Right lobe of liver (tissue), 6 donors: ENCODE data around the gene TTLL10. TPM values are rescaled to one million over a fixed set of nuclear protein-coding genes. Genes with fewer than 3 reads are reported as not detected.
"Not testable (repeated sequence)": the region's sequence is repeated elsewhere in the genome, so short reads cannot be mapped to it uniquely, and the experiment has no call there.

ENCODE experiments used
- ATAC-seq, 4 donors: fragments of 200-7000 bp; cut with Tn5 transposase; one replicate each; pipeline ENCODE4 v1.9.1; 2020; ENCODE audit warnings: mild to moderate bottlenecking in 4 of 4, moderate library complexity in 4 of 4
- DNase-seq, 3 donors: peaks; one replicate each; pipeline ENCODE4 v3.0.0-alpha.2; 2020
- H3K27ac ChIP-seq, 3 donors: fragments of 200-600 bp; one replicate each; pipeline ENCODE4 v1.8.0; 2022
- H3K27me3 ChIP-seq, 2 donors: fragments of 200-600 bp; one replicate each; pipeline ENCODE4 v1.8.0; 2022
- H3K36me3 ChIP-seq, 4 donors: fragments of 200-600 bp; sonication (generic) in 1 of 4; one replicate each; pipeline versions ENCODE4 v1.5.1 to v1.8.0; 2017 to 2022; ENCODE audit warnings: control low read depth in 1 of 4
- H3K4me1 ChIP-seq, 4 donors: fragments of 200-600 bp; sonication (generic) in 1 of 4; one replicate each; pipeline versions ENCODE4 v1.5.1 to v1.8.0; 2017 to 2022; ENCODE audit warnings: control low read depth in 1 of 4
- H3K4me3 ChIP-seq, 3 donors: fragments of 200-600 bp; one replicate each; pipeline ENCODE4 v1.8.0; 2022
- H3K9me3 ChIP-seq, 4 donors: fragments of 200-600 bp; sonication (generic) in 1 of 4; one replicate each; pipeline versions ENCODE4 v1.5.1 to v1.8.0; 2017 to 2022; ENCODE audit warnings: control low read depth in 1 of 4
- POLR2A ChIP-seq: fragments of 450-650 bp; IDR thresholded peaks from one replicate; pipeline ENCODE4 v1.6.1; 2017; ENCODE audit warnings: antibody characterized with exemption, mild to moderate bottlenecking
- WGBS: methylation state at CpG from one replicate; pipeline ENCODE4 v1.1.6; 2018; ENCODE audit warnings: low coverage, low lambda C conversion rate; ENCODE audit not compliant: insufficient coverage; ENCODE audit errors: missing lambda C conversion rate; 5-methylcytosine and 5-hydroxymethylcytosine counted together
- intact Hi-C, 2 donors: fragments of 100-400 bp; cut with DNase I; formaldehyde crosslinking; loops; one replicate each; pipeline versions ENCODE4 v1.11.2 to v1.14.1; 2022
- total RNA-seq, 6 experiments: library from RNA; depleted of rRNA in 2 of 6; stranded (reverse); fragments of >200 nt in 2 of 6; fragmentation: NEBNext Ultra II Directional in 3 of 6; extraction: Animal tissue kit (Norgen Biotek cat#: 25700) in 3 of 6; gene quantifications; one replicate each; pipeline versions ENCODE4 v1.1.0 to v1.2.4, GENCODE V29; 2016 to 2023
- TF ChIP-seq, protein P1 (sequence below), 4 donors: fragments of 200-600 bp in 3 of 4; fragments of 450-650 bp in 1 of 4; IDR thresholded peaks; one replicate each; pipeline versions ENCODE4 v1.5.1 to v1.8.0; 2016 to 2022; ENCODE audit warnings: antibody characterized with exemption in 4 of 4, mild to moderate bottlenecking in 2 of 4
- donor health status: DM: no; HTN: yes; CAD: no.
- donor health status: DM: no; HTN: no; CAD: no.
- donor health status: DM: no; HTN: no; CAD: no.
- donor health status: DM: no; HTN: yes; CAD: no.
- donor health status: DM: no; HTN: yes; CAD: no.

TTLL10 gene
- total RNA-seq, 6 experiments from 2014 or later, result not detected

DNA sequence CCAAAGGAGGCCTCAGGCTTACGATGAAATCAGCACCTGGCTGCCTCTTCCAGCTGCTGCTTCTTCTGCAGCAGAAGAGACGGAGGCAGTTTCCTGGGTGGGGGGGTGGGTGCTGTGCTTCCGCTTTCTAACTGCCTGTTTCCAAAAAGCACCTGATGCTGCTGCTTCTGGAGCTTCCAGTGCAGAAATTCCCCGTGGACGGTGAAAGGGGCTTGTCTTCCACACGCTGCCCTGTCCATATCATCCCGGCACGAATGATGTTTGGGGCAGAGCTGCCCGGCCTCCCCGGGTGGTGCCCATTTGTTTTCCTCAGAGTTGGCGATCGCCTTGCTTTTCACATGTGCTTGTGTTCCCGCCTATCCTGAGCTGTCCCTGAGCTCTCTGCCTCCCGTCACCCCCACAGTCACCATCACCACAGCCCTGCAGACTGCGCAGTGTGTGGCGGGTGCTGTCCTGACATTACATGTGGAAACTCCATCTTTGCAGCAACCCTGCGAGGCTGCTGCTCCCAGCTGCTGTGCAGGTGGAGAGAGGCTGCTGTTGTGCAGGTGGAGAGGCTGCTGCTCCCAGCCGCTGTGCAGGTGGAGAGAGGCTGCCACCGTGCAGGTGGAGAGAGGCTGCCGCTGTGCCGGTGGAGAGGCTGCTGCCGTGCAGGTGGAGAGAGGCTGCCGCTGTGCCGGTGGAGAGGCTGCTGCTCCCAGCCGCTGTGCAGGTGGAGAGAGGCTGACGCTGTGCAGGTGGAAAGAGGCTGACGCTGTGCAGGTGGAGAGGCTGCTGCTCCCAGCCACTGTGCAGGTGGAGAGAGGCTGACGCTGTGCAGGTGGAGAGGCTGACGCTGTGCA, 1.8 kb downstream of the TTLL10 start:
- TF ChIP-seq POLR2A, result no peak
- TF ChIP-seq, protein P1, sequence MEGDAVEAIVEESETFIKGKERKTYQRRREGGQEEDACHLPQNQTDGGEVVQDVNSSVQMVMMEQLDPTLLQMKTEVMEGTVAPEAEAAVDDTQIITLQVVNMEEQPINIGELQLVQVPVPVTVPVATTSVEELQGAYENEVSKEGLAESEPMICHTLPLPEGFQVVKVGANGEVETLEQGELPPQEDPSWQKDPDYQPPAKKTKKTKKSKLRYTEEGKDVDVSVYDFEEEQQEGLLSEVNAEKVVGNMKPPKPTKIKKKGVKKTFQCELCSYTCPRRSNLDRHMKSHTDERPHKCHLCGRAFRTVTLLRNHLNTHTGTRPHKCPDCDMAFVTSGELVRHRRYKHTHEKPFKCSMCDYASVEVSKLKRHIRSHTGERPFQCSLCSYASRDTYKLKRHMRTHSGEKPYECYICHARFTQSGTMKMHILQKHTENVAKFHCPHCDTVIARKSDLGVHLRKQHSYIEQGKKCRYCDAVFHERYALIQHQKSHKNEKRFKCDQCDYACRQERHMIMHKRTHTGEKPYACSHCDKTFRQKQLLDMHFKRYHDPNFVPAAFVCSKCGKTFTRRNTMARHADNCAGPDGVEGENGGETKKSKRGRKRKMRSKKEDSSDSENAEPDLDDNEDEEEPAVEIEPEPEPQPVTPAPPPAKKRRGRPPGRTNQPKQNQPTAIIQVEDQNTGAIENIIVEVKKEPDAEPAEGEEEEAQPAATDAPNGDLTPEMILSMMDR (IDR thresholded peaks at IDR 0.05), result no peak
- intact Hi-C loops, result no loop called here
- Histone ChIP-seq H3K27me3 (peaks cover 0 to 9% of the 10 kb centered on the region in 2 donors), H3K36me3 (no peaks in the 10 kb centered on the region), H3K27ac (no peak overlapping the region), H3K9me3 (no peaks in the 10 kb centered on the region), H3K4me1 (no peaks in the 10 kb centered on the region), H3K4me3 (no peak overlapping the region)
- ATAC-seq, result no peak
- peak in 1 of 3 donors; percentile 39 for DNase-seq
- WGBS, result 81% methylated on average over 6 of the region's 29 CpGs

DNA sequence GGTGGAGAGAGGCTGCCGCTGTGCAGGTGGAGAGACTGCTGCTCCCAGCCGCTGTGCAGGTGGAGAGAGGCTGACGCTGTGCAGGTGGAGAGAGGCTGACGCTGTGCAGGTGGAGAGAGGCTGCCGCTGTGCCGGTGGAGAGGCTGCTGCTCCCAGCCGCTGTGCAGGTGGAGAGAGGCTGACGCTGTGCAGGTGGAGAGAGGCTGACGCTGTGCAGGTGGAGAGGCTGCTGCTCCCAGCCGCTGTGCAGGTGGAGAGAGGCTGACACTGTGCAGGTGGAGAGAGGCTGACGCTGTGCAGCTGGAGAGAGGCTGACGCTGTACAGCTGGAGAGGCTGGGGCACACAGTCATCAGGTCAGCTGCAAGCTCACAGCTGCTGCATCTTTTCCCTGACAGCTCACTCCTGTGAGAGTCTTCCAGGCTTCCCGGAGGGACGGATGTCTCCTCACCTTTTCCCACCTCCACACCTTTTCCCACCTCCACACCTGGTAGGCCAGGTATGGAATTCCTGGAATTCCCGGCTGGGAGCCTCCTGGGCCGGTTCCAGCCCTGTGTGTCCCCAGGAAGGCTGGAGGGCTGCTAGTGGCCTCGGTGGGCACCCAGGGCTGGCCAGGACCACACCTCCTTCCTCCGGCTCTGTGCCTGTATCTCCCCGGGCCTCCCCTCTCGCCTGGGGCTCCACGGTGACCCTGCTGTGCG, 2.5 kb downstream of the TTLL10 start:
- H3K36me3 ChIP-seq, intact Hi-C loops, H3K27me3 ChIP-seq, H3K4me1 ChIP-seq, H3K4me3 ChIP-seq, ATAC-seq, H3K27ac ChIP-seq, H3K9me3 ChIP-seq: not testable (repeated sequence)
- peak in 1 of 3 donors; percentile 44 for DNase-seq
- WGBS, result 36% methylated on average over 5 of the region's 22 CpGs

DNA sequence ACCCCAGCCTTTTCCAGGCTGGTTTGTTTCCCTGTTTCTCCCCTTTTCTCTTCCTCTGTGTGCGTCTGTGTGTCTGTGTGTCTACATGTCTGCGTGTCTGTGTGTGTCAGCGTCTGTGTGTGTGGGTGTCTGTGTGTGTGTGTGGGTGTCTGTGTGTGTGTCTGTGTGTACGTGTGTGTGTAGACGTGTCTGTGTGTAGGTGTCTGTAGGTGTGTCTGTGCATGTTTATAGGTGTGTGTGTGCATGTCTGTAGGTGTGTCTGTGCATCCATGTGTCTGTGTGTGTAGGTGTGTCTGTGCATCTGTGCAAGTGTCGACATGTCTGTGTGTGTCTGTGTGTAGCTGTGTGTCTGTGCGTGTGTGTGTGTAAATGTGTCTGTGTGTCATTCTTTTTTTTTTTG, 3.3 kb downstream of the TTLL10 start:
- Histone ChIP-seq H3K27ac (no peak overlapping the region), H3K27me3 (peaks cover 0 to 9% of the 10 kb centered on the region in 2 donors), H3K36me3 (no peaks in the 10 kb centered on the region), H3K9me3 (no peaks in the 10 kb centered on the region), H3K4me1 (no peaks in the 10 kb centered on the region), H3K4me3 (no peak overlapping the region)
- intact Hi-C loops, result no loop called here
- WGBS, result 54% methylated on average over 5 of the region's 7 CpGs
- TF ChIP-seq, protein P1 (IDR thresholded peaks at IDR 0.05), result no peak
- no peak for TF ChIP-seq POLR2A
- ATAC-seq (no peak), DNase-seq (no peak)

DNA sequence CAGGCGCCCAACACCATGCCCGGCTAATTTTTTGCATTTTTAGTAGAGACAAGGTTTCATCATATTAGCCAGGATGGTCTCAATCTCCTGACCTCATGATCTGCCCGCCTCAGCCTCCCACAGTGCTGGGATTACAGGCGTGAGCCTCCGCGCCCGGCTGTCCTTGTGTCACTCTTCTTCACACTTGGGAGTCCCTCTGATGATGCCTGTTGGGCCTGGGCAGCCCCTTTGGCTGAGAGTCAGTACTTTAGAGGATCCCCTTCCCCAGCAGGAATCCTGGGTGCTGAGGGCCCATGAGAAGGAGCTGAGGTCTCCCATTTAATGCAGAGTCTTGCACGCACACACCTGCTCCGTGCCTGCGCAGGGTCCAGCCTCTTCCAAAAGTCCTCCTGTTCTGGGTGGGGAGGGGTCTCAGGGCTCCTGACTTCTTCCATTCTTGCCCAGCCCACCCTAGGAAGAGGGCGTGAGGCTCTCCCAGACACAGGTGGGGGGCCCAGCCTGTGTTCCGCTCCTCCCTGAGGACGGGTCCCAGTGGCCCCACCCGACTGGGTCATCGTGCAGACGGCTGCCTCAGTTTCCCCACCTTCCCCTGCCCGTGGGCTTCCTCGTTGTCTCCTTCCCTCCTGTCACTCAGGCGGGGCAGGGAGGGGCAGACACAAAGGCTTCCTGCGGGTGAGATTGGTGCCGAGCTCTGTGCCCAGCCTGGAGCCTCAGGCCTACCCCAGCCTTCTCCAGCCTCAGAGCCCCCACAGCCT, 3.9 kb downstream of the TTLL10 start:
- Histone ChIP-seq H3K36me3 (no peaks in the 10 kb centered on the region), H3K4me1 (no peaks in the 10 kb centered on the region), H3K9me3 (no peaks in the 10 kb centered on the region), H3K27me3 (peaks cover 0 to 7% of the 10 kb centered on the region in 2 donors), H3K27ac (no peak overlapping the region), H3K4me3 (no peak overlapping the region)
- WGBS, result 52% methylated on average over 2 of the region's 21 CpGs
- ATAC-seq, result no peak
- no peak for DNase-seq
- intact Hi-C loops, result no loop called here
- TF ChIP-seq, protein P1 (IDR thresholded peaks at IDR 0.05), result no peak
- TF ChIP-seq POLR2A, result no peak
